ENCODE results near the gene ABCG1. TPM values are rescaled to one million over a fixed set of nuclear protein-coding genes. Genes with fewer than 3 reads are reported as not detected.

ABCG1 gene
- total RNA-seq, 1 donor from 2014 or later, result 1.3 TPM

GRCh38 chr21:42338729-42339715 is 120.1 kb downstream of the ABCG1 start:
- H3K4me1 Mint-ChIP-seq (ENCODE audit: low read depth, unreplicated experiment), result peaks cover 5% of the 10 kb centered on the region
- Histone ChIP-seq H3K27ac (ENCODE audit: low read depth, low read length) (no peak overlapping the region), H3K4me2 (ENCODE audit: low read length) (no peak overlapping the region), H3K4me1 (ENCODE audit: insufficient read depth, low read length) (peaks cover 5% of the 10 kb centered on the region), H3K36me3 (ENCODE audit: insufficient read depth, low read length) (no peaks in the 10 kb centered on the region), H3K9ac (ENCODE audit: low read length) (no peak overlapping the region), H3K4me3 (ENCODE audit: insufficient read depth, low read depth, low read length) (no peak overlapping the region), H2AFZ (ENCODE audit: low read depth, low read length) (no peak overlapping the region), H3K27me3 (ENCODE audit: insufficient read depth, low read length) (peaks cover 20% of the 10 kb centered on the region), H3K9me3 (ENCODE audit: insufficient read depth, low read depth, low read length) (no peaks in the 10 kb centered on the region), H3K79me2 (ENCODE audit: insufficient read depth, low read length) (no peaks in the 10 kb centered on the region), H4K20me1 (ENCODE audit: insufficient read depth, low read length) (no peaks in the 10 kb centered on the region)
- H3K36me3 Mint-ChIP-seq (ENCODE audit: low read depth, unreplicated experiment), result no peaks in the 10 kb centered on the region
- no peak overlapping the region for H3K27ac Mint-ChIP-seq (ENCODE audit: unreplicated experiment)
- no peak for DNase-seq (ENCODE audit: low read depth)
- H3K9me3 Mint-ChIP-seq (ENCODE audit: unreplicated experiment), result no peaks in the 10 kb centered on the region
- no peak for FAIRE-seq
- TF ChIP-seq CTCF (IDR thresholded peaks at IDR 0.05; ENCODE audit: insufficient read depth, low read depth, low read length) (no peak), EZH2 (IDR thresholded peaks at IDR 0.05; ENCODE audit: insufficient read depth, low read length) (no peak)
- peaks cover 7% of the 10 kb centered on the region for H3K27me3 Mint-ChIP-seq (ENCODE audit: low read depth, unreplicated experiment)
- H3K4me3 Mint-ChIP-seq (ENCODE audit: unreplicated experiment), result no peak overlapping the region

- no peak overlapping the region for H3K27ac Mint-ChIP-seq (ENCODE audit: unreplicated experiment)
- H3K79me2 ChIP-seq (ENCODE audit: insufficient read depth, low read length), result no peaks in the 10 kb centered on the region
- no peak overlapping the region for H3K9ac ChIP-seq (ENCODE audit: low read length)
- DNase-seq (ENCODE audit: low read depth), result no peak
- H3K4me3 Mint-ChIP-seq (ENCODE audit: unreplicated experiment), result no peak overlapping the region
- peaks cover 5% of the 10 kb centered on the region for H3K4me1 Mint-ChIP-seq (ENCODE audit: low read depth, unreplicated experiment)
- no peaks in the 10 kb centered on the region for H3K9me3 Mint-ChIP-seq (ENCODE audit: unreplicated experiment)
- H3K4me1 ChIP-seq (ENCODE audit: insufficient read depth, low read length), result peaks cover 5% of the 10 kb centered on the region
- no peak overlapping the region for H2AFZ ChIP-seq (ENCODE audit: low read depth, low read length)
- peaks cover 7% of the 10 kb centered on the region for H3K27me3 Mint-ChIP-seq (ENCODE audit: low read depth, unreplicated experiment)
- no peaks in the 10 kb centered on the region for H4K20me1 ChIP-seq (ENCODE audit: insufficient read depth, low read length)
- H3K27ac ChIP-seq (ENCODE audit: low read depth, low read length), result no peak overlapping the region
- H3K27me3 ChIP-seq (ENCODE audit: insufficient read depth, low read length), result peaks cover 18% of the 10 kb centered on the region
- no peak for TF ChIP-seq EZH2 (IDR thresholded peaks at IDR 0.05; ENCODE audit: insufficient read depth, low read length)
- no peak for TF ChIP-seq CTCF (IDR thresholded peaks at IDR 0.05; ENCODE audit: insufficient read depth, low read depth, low read length)
- no peaks in the 10 kb centered on the region for H3K36me3 Mint-ChIP-seq (ENCODE audit: low read depth, unreplicated experiment)
- no peak for FAIRE-seq
- H3K36me3 ChIP-seq (ENCODE audit: insufficient read depth, low read length), result no peaks in the 10 kb centered on the region
- H3K4me3 ChIP-seq (ENCODE audit: insufficient read depth, low read depth, low read length), result no peak overlapping the region
- no peak overlapping the region for H3K4me2 ChIP-seq (ENCODE audit: low read length)
- no peaks in the 10 kb centered on the region for H3K9me3 ChIP-seq (ENCODE audit: insufficient read depth, low read depth, low read length)
Observed at GRCh38 chr21:42340187-42341050, 121.5 kb downstream of the ABCG1 start.

Measured in astrocyte (in vitro differentiated cells and primary cell).